ENCODE results near the gene DEFB108B.
A peak's percentile ranks its signal among the peaks of the same experiment; 100 is the strongest.
"Not testable (repeated sequence)": the region's sequence is repeated elsewhere in the genome, so short reads cannot be mapped to it uniquely, and the experiment has no call there.

DEFB108B gene, protein sequence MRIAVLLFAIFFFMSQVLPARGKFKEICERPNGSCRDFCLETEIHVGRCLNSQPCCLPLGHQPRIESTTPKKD

DNA sequence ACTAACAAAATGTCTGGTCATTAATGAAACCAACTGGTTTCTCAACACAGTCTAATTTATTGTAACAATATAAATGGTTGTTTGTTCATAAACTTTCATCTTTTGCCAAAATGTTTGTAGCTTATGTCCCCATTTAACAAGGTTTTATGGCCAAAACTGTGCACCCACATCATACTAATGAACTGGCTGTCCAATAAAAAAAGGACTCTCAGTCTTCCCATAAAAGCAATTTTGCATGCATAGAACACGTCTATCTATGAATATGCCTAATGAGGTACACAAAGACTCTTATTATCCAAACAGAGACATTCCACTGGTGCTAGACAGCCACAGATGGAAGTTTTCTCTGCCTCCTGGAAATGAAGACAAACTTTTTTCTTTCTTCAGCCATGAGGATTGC lies at the start of gene DEFB108B:
TSS of gene DEFB108B (plus strand) at position 390 of the 400 bp plus-strand sequence. CDS start at position 390, 0 bp downstream.
- H3K4me3 ChIP-seq (ENCODE audit: low read length in 2 of 2); H3K4me1 ChIP-seq (ENCODE audit: control insufficient read depth in 2 of 2, insufficient read depth in 2 of 2, low read length in 2 of 2); H3K9ac ChIP-seq (ENCODE audit: low read depth in 1 of 2, low read length in 2 of 2); H3K27ac ChIP-seq (ENCODE audit: low read depth in 2 of 2, low read length in 2 of 2); H3K9me3 ChIP-seq (ENCODE audit: control insufficient read depth in 2 of 2, low read length in 2 of 2); H3K27me3 ChIP-seq (ENCODE audit: control insufficient read depth in 2 of 2, insufficient read depth in 2 of 2, low read length in 2 of 2); H3K36me3 ChIP-seq (ENCODE audit: control insufficient read depth in 2 of 2, insufficient read depth in 2 of 2, low read length in 2 of 2): not testable (repeated sequence)

DNA sequence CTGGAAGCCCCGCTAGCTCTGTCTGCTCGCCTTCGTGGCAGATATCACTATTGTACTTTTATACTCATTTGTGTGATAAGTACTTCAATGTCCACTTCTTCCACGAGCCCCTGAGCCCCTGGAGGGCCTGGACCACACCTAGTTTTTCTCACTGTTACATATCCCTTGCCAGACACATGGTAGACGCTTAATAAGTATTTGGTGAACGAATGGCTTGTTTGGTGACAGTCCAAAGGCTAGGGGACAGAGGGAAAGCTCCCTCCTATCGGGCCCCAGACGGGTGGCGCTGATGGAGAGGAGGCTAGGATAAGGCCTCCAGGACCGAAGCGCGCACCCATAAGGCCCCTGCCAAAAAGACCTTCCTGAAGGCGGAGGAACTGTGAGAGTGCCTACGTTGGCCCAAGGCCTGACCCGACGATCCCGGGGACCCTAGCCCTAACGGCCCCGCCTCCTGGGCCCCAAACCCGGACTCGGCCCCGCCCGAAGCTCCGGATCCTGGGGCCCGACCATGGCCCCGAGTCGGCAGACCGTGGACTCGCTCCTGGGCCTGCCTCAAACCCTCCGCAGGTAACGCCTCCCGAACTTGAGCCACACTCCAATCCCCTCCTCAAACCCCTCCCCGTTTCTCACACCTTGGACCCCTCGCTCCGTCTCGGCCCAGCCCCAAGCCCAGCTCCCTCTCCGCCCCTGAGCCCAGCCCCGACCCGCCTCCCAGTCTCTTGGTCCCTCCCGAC lies 46.7 kb upstream of the DEFB108B start:
- H3K27me3 ChIP-seq (ENCODE audit: control insufficient read depth in 2 of 2, insufficient read depth in 2 of 2, low read length in 2 of 2); H3K4me1 ChIP-seq (ENCODE audit: control insufficient read depth in 2 of 2, insufficient read depth in 2 of 2, low read length in 2 of 2); H3K9me3 ChIP-seq (ENCODE audit: control insufficient read depth in 2 of 2, low read length in 2 of 2); H3K36me3 ChIP-seq (ENCODE audit: control insufficient read depth in 2 of 2, insufficient read depth in 2 of 2, low read length in 2 of 2): not testable (repeated sequence)
- Histone ChIP-seq H3K9ac (ENCODE audit: low read depth in 1 of 2, low read length in 2 of 2) (peak overlapping the region; percentile 56 to 75), H3K4me3 (ENCODE audit: low read length in 2 of 2) (peak overlapping the region; percentile 72 to 75), H3K27ac (ENCODE audit: low read depth in 2 of 2, low read length in 2 of 2) (peak overlapping the region; percentile 89 to 91)

DNA sequence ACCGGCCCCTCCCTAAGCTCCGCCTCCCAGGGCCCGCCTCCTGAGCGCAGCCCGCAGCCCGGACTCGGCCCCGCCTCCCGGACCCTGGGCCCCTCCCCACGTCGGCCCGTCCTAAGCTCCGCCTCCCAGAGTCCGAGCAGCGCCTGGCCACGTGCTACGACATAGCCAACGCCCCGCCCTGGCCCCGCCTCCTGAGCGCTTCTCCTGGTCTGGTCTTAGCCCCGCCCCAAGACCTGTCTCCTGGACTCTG lies 46.2 kb upstream of the DEFB108B start:
- Histone ChIP-seq H3K27ac (ENCODE audit: low read depth in 2 of 2, low read length in 2 of 2) (peak overlapping the region; percentile 89 to 93), H3K4me3 (ENCODE audit: low read length in 2 of 2) (peak overlapping the region; percentile 63 to 75), H3K9ac (ENCODE audit: low read depth in 1 of 2, low read length in 2 of 2) (peak overlapping the region in 1 of 2 donors; percentile 57)
- not testable (repeated sequence) for H3K36me3 ChIP-seq (ENCODE audit: control insufficient read depth in 2 of 2, insufficient read depth in 2 of 2, low read length in 2 of 2); H3K4me1 ChIP-seq (ENCODE audit: control insufficient read depth in 2 of 2, insufficient read depth in 2 of 2, low read length in 2 of 2); H3K9me3 ChIP-seq (ENCODE audit: control insufficient read depth in 2 of 2, low read length in 2 of 2); H3K27me3 ChIP-seq (ENCODE audit: control insufficient read depth in 2 of 2, insufficient read depth in 2 of 2, low read length in 2 of 2)

DNA sequence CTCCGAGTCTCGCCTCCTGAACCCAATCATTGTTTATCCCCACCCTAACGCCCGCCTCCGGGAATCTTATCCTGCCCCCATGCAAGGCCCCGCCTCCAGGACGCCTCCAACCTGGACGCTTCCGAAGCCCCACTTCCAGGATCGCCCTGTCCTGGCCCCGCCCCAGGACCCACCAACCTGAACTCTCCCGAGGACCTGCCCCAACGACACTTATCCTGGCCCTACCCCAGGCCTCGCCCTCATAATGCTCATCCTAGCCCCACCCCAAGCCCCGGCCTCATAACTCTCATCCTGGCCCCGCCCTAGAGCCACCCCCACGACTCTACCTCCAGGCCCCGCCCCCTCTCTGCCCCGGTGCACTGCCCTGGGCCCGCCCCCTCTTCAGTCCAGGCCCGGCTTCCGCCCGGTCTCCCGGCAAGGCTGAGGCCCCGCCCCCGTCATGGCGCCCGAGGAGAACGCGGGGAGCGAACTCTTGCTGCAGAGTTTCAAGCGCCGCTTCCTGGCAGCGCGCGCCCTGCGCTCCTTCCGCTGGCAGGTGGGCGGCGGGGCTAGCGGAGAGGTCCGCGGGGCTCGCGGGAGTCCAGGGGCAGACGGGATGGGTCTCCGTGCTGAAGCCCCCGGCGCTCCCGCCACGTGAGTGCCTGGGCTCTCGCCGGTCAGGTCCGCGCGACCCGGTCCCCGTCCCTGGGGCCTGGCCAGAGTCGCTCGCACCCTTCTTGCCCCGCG lies 45.7 kb upstream of the DEFB108B start:
- peak overlapping the region; percentile 65 to 76 for H3K9ac ChIP-seq (ENCODE audit: low read depth in 1 of 2, low read length in 2 of 2)
- no peaks in the 10 kb centered on the region for H3K36me3 ChIP-seq (ENCODE audit: control insufficient read depth in 2 of 2, insufficient read depth in 2 of 2, low read length in 2 of 2)
- H3K4me3 ChIP-seq (ENCODE audit: low read length in 2 of 2) = peak overlapping the region; percentile 68 to 72
- H3K9me3 ChIP-seq (ENCODE audit: control insufficient read depth in 2 of 2, low read length in 2 of 2) = no peaks in the 10 kb centered on the region
- H3K27me3 ChIP-seq (ENCODE audit: control insufficient read depth in 2 of 2, insufficient read depth in 2 of 2, low read length in 2 of 2) = no peaks in the 10 kb centered on the region
- H3K27ac ChIP-seq (ENCODE audit: low read depth in 2 of 2, low read length in 2 of 2) = peak overlapping the region; percentile 89 to 93
- H3K4me1 ChIP-seq (ENCODE audit: control insufficient read depth in 2 of 2, insufficient read depth in 2 of 2, low read length in 2 of 2) = peaks cover 0 to 4% of the 10 kb centered on the region in 2 donors

DNA sequence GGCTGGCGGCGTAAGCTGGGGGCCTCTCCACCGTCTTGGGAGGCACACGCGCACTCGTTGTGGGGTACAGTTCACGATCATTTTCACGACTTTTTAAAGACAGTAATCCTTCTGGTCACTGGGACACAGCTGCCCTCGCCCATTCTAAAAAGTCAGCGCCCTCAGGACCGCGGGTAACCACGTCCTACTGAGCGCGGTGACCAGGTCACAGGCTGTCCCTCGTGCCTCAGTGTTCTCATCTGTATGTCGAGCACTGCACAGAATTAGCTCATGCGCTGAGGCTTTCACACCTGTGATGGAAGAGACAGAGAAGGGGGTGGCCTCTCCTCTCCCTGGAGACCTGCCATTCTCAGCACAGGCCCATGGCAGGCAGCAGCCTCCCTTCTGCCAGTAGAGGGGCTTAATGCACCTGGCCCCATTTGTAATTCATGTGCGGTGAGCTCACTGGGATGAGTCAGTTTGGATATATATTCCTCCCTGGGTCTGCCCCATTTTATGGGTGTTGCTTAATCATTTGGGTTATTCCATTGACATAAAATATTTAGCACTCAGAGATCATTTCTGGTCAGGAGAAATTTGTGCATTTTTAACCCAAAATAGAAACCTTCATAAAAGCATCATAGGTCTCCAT lies 45.1 kb upstream of the DEFB108B start:
- not testable (repeated sequence) for H3K9me3 ChIP-seq (ENCODE audit: control insufficient read depth in 2 of 2, low read length in 2 of 2); H3K4me1 ChIP-seq (ENCODE audit: control insufficient read depth in 2 of 2, insufficient read depth in 2 of 2, low read length in 2 of 2); H3K36me3 ChIP-seq (ENCODE audit: control insufficient read depth in 2 of 2, insufficient read depth in 2 of 2, low read length in 2 of 2); H3K27me3 ChIP-seq (ENCODE audit: control insufficient read depth in 2 of 2, insufficient read depth in 2 of 2, low read length in 2 of 2)
- Histone ChIP-seq H3K27ac (ENCODE audit: low read depth in 2 of 2, low read length in 2 of 2) (peak overlapping the region; percentile 68 to 89), H3K4me3 (ENCODE audit: low read length in 2 of 2) (peak overlapping the region; percentile 68 to 72), H3K9ac (ENCODE audit: low read depth in 1 of 2, low read length in 2 of 2) (peak overlapping the region; percentile 65 to 76)

DNA sequence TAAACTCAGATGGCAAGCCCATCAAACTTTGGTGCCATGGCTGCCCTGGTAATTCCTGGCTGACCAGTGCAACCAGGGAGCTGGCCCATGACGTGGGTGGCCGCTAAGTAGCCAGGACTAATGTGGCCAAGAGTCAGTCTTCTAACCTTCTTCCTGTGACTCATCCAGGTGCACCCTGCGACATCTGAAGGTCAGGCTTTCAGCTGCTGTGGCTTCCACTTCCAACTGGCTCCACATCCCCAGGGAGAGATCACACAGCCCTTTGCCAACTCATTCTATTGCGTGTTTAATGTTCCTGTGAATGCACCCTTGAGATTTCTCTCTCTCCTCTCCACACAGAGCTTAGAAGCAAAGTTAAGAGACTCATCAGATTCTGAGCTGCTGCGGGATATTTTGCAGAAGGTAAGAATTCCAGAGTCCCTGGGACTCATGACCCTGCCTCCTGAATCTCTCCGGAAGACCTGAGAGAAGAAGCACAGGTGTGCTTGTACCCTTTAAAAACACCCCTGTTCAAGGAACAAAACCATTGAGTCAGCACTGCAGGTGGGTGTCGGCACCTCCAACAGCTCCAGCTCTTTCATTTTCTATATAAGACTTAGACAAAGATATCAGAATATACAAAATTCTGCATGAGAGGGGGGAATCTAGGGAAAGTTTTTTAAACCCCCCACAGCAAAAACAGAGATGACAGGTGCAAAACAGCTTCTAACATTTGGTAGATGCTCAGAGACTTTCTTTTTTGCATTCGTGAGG lies 43.4 kb upstream of the DEFB108B start:
- H3K4me1 ChIP-seq (ENCODE audit: control insufficient read depth in 2 of 2, insufficient read depth in 2 of 2, low read length in 2 of 2); H3K36me3 ChIP-seq (ENCODE audit: control insufficient read depth in 2 of 2, insufficient read depth in 2 of 2, low read length in 2 of 2); H3K27ac ChIP-seq (ENCODE audit: low read depth in 2 of 2, low read length in 2 of 2); H3K4me3 ChIP-seq (ENCODE audit: low read length in 2 of 2); H3K9ac ChIP-seq (ENCODE audit: low read depth in 1 of 2, low read length in 2 of 2); H3K27me3 ChIP-seq (ENCODE audit: control insufficient read depth in 2 of 2, insufficient read depth in 2 of 2, low read length in 2 of 2); H3K9me3 ChIP-seq (ENCODE audit: control insufficient read depth in 2 of 2, low read length in 2 of 2): not testable (repeated sequence)

DNA sequence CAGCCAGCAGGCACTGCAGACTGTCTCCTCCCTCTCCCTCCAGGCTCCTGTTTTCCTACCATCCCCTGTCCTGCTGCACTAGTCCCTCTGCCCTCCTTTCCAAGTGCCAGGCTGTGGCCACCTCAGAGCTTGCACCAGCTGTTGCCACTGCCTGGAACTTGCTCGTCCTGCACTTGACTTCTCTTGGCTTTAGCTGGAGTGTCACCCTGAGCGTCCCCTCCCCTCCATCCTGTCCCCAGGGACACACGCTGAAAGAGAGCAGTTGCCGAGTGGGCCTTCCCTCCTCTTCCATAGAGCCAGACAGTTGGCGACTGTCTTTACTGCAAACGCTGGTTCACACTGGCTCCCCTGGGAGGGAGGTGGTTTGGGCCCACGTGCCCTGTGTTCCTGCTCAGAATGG lies 41.9 kb upstream of the DEFB108B start:
- not testable (repeated sequence) for H3K9me3 ChIP-seq (ENCODE audit: control insufficient read depth in 2 of 2, low read length in 2 of 2); H3K27ac ChIP-seq (ENCODE audit: low read depth in 2 of 2, low read length in 2 of 2); H3K36me3 ChIP-seq (ENCODE audit: control insufficient read depth in 2 of 2, insufficient read depth in 2 of 2, low read length in 2 of 2); H3K9ac ChIP-seq (ENCODE audit: low read depth in 1 of 2, low read length in 2 of 2); H3K4me3 ChIP-seq (ENCODE audit: low read length in 2 of 2); H3K27me3 ChIP-seq (ENCODE audit: control insufficient read depth in 2 of 2, insufficient read depth in 2 of 2, low read length in 2 of 2); H3K4me1 ChIP-seq (ENCODE audit: control insufficient read depth in 2 of 2, insufficient read depth in 2 of 2, low read length in 2 of 2)

DNA sequence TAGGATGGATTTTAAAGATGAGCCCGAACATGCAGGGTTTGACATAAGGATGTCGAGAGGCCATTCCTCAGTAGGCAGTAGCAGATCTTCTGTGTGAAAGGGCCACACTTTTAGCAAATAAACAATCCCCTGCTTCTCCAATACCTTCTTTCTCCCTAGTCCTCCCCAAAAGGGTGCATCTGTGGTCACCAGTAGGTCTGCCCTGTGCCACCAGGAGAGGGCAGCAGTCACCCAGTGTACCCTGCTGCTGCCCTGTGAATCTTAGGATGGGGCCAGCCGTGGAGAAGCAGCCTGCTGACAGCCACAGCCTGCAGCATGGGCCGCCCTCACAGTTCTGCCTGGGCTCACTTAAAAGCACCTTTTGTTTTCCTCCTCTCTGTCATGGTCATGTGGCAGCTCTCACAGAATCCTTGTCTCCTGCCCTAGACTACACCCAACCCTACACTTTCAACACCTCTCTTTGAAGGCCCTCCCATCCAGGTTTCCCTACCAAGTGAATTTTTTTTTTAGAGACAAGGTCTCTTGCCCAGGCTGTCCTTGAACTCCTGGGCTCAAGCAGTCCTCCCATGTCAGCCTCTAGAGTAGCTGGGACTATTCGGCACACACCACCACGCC lies 40.3 kb upstream of the DEFB108B start:
- not testable (repeated sequence) for H3K9me3 ChIP-seq (ENCODE audit: control insufficient read depth in 2 of 2, low read length in 2 of 2); H3K4me3 ChIP-seq (ENCODE audit: low read length in 2 of 2)

DNA sequence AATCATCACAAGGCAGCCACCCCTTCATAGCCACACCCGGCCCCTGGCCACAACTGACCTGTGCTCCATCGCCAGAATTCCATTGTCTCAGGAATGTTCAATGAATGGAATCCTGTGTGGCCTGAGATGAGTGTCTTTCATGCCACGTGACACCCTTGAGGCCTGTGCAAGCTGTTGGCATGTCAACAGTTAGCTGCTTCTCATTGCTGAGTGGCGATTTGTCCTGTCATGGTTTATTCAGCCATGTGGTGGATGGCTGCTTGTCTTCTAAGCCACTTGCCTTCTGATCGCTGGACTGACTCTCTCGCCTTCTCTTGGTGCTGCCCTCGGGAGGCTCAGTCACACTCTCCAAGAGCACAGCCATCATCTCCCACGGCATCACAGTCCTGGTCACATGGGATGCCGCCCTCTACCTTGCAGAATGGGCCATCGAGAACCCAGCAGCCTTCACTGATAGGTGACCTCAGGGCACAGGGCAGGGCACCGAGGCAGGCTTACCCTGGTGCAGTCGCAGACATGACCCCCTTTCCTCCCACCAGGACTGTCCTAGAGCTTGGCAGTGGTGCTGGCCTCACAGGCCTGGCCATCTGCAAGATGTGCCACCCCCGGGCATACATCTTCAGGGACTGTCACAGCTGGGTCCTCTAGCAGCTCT lies 38.5 kb upstream of the DEFB108B start:
- H3K27me3 ChIP-seq (ENCODE audit: control insufficient read depth in 2 of 2, insufficient read depth in 2 of 2, low read length in 2 of 2); H3K9ac ChIP-seq (ENCODE audit: low read depth in 1 of 2, low read length in 2 of 2); H3K4me1 ChIP-seq (ENCODE audit: control insufficient read depth in 2 of 2, insufficient read depth in 2 of 2, low read length in 2 of 2); H3K4me3 ChIP-seq (ENCODE audit: low read length in 2 of 2); H3K27ac ChIP-seq (ENCODE audit: low read depth in 2 of 2, low read length in 2 of 2); H3K9me3 ChIP-seq (ENCODE audit: control insufficient read depth in 2 of 2, low read length in 2 of 2); H3K36me3 ChIP-seq (ENCODE audit: control insufficient read depth in 2 of 2, insufficient read depth in 2 of 2, low read length in 2 of 2): not testable (repeated sequence)

More for the DNA sequence above, 40.3 kb upstream of the DEFB108B start:
- not testable (repeated sequence) for H3K27ac ChIP-seq (ENCODE audit: low read depth in 2 of 2, low read length in 2 of 2); H3K27me3 ChIP-seq (ENCODE audit: control insufficient read depth in 2 of 2, insufficient read depth in 2 of 2, low read length in 2 of 2); H3K9ac ChIP-seq (ENCODE audit: low read depth in 1 of 2, low read length in 2 of 2); H3K4me1 ChIP-seq (ENCODE audit: control insufficient read depth in 2 of 2, insufficient read depth in 2 of 2, low read length in 2 of 2); H3K36me3 ChIP-seq (ENCODE audit: control insufficient read depth in 2 of 2, insufficient read depth in 2 of 2, low read length in 2 of 2)

Measured in mucosa of rectum (tissue), 2 donors.